WTC11 (cell line): ENCODE data around the gene NYAP1. TPM values are rescaled to one million over a fixed set of nuclear protein-coding genes. Genes with fewer than 3 reads are reported as not detected.

ENCODE experiments used
- ATAC-seq: fragments of 200-7000 bp; cut with Tn5 transposase; 2 replicates; pipeline ENCODE4 v1.10.0; 2021; ENCODE audit warnings: mild to moderate bottlenecking, moderate library complexity
- CTCF ChIA-PET: fragments of 300-600 bp; sonication (Branson Sonifier 250); formaldehyde crosslinking; loops from one replicate; lab custom pipeline; 2021; ENCODE audit warnings: antibody characterized with exemption; lab: Charles Lee
- POLR2A ChIA-PET: fragments of 350-600 bp; sonication (Branson Sonifier 250); formaldehyde crosslinking; loops from one replicate; lab custom pipeline; 2021; ENCODE audit warnings: antibody characterized with exemption; lab: Charles Lee
- DNase-seq: peaks from one replicate; pipeline ENCODE4 v3.0.0; 2021; ENCODE audit warnings: low spot score
- H3K27ac Mint-ChIP-seq: 2 replicates; pipeline ENCODE4 v1.8.0; 2021; ENCODE audit warnings: mixed read lengths
- H3K27me3 Mint-ChIP-seq: 2 replicates; pipeline ENCODE4 v1.8.0; 2021; ENCODE audit warnings: low read depth, mild to moderate bottlenecking, moderate library complexity, mixed read lengths
- H3K36me3 Mint-ChIP-seq: 2 replicates; pipeline ENCODE4 v1.8.0; 2021; ENCODE audit warnings: mixed read lengths
- H3K4me1 Mint-ChIP-seq: 2 replicates; pipeline ENCODE4 v1.8.0; 2022; ENCODE audit warnings: mixed read lengths
- H3K4me3 Mint-ChIP-seq: 2 replicates; pipeline ENCODE4 v1.8.0; 2021; ENCODE audit warnings: mild to moderate bottlenecking, moderate library complexity, mixed read lengths
- H3K9me3 Mint-ChIP-seq: 2 replicates; pipeline ENCODE4 v1.8.0; 2021; ENCODE audit warnings: mixed read lengths
- AFF4 ChIP-seq: sonication (generic); formaldehyde crosslinking; IDR thresholded peaks from 2 replicates; pipeline ENCODE4 v1.8.1; 2023; ENCODE audit warnings: mild to moderate bottlenecking, missing genetic modification reagents, borderline replicate concordance
- CREM ChIP-seq: sonication (generic); formaldehyde crosslinking; IDR thresholded peaks from 2 replicates; pipeline ENCODE4 v1.8.1; 2022; ENCODE audit warnings: mild to moderate bottlenecking, missing genetic modification reagents, moderate library complexity
- ESRRA ChIP-seq: sonication (generic); formaldehyde crosslinking; IDR thresholded peaks from 2 replicates; pipeline ENCODE4 v1.8.1; 2022; ENCODE audit warnings: mild to moderate bottlenecking, missing genetic modification reagents, borderline replicate concordance
- FOXK1 ChIP-seq: sonication (generic); formaldehyde crosslinking; IDR thresholded peaks from 2 replicates; pipeline ENCODE4 v1.8.0; 2022; ENCODE audit warnings: mild to moderate bottlenecking, moderate library complexity, missing genetic modification reagents
- FOXP4 ChIP-seq: sonication (generic); formaldehyde crosslinking; IDR thresholded peaks from 2 replicates; pipeline ENCODE4 v1.8.0; 2022; ENCODE audit warnings: mild to moderate bottlenecking, missing genetic modification reagents
- JUN ChIP-seq: sonication (generic); formaldehyde crosslinking; IDR thresholded peaks from 2 replicates; pipeline ENCODE4 v1.8.0; 2023; ENCODE audit warnings: mild to moderate bottlenecking, missing genetic modification reagents
- MXD4 ChIP-seq: fragments of 250-450 bp; sonication (Bioruptor Pico); IDR thresholded peaks from 2 replicates; pipeline ENCODE4 v1.8.0; 2021; ENCODE audit warnings: mild to moderate bottlenecking, moderate library complexity, borderline replicate concordance
- NFATC4 ChIP-seq: fragments of 250-450 bp; sonication (Bioruptor Pico); IDR thresholded peaks from 2 replicates; pipeline ENCODE4 v1.9.0; 2021; ENCODE audit warnings: mild to moderate bottlenecking
- NR3C1 ChIP-seq: sonication (generic); formaldehyde crosslinking; conservative IDR thresholded peaks from 2 replicates; pipeline ENCODE4 v1.8.1; 2023; ENCODE audit warnings: low read depth, mild to moderate bottlenecking, missing genetic modification reagents
- OVOL2 ChIP-seq: fragments of 250-450 bp; sonication (Bioruptor Pico); IDR thresholded peaks from 2 replicates; pipeline ENCODE4 v1.9.0; 2021; ENCODE audit warnings: mild to moderate bottlenecking, borderline replicate concordance
- PREB ChIP-seq: sonication (generic); formaldehyde crosslinking; IDR thresholded peaks from 2 replicates; pipeline ENCODE4 v1.8.1; 2022; ENCODE audit warnings: mild to moderate bottlenecking, missing genetic modification reagents, moderate library complexity, borderline replicate concordance
- PRRX2 ChIP-seq: fragments of 250-450 bp; sonication (Bioruptor Pico); IDR thresholded peaks from 2 replicates; pipeline ENCODE4 v1.8.0; 2021; ENCODE audit warnings: mild to moderate bottlenecking
- SMAD3 ChIP-seq: sonication (generic); formaldehyde crosslinking; IDR thresholded peaks from 2 replicates; pipeline ENCODE4 v1.8.0; 2022; ENCODE audit warnings: missing genetic modification reagents, mild to moderate bottlenecking, borderline replicate concordance
- TEAD4 ChIP-seq: sonication (generic); formaldehyde crosslinking; IDR thresholded peaks from 2 replicates; pipeline ENCODE4 v1.8.0; 2022; ENCODE audit warnings: mild to moderate bottlenecking, missing genetic modification reagents
- ZNF138 ChIP-seq: sonication (generic); formaldehyde crosslinking; conservative IDR thresholded peaks from 2 replicates; pipeline ENCODE4 v1.8.1; 2022; ENCODE audit warnings: mild to moderate bottlenecking, moderate library complexity, missing genetic modification reagents
- ZNF263 ChIP-seq: sonication (generic); formaldehyde crosslinking; IDR thresholded peaks from 2 replicates; pipeline ENCODE4 v1.8.1; 2022; ENCODE audit warnings: low read depth, mild to moderate bottlenecking, moderate library complexity, missing genetic modification reagents
- ZNF396 ChIP-seq: fragments of 250-450 bp; sonication (Bioruptor Pico); IDR thresholded peaks from 2 replicates; pipeline ENCODE4 v1.8.0; 2021; ENCODE audit warnings: mild to moderate bottlenecking, moderate library complexity, borderline replicate concordance
- total RNA-seq: library from RNA; stranded (reverse); gene quantifications from 3 replicates; pipeline ENCODE4 v1.2.3, GENCODE V29; 2021
- TF ChIP-seq, protein P1 (sequence below): sonication (generic); formaldehyde crosslinking; IDR thresholded peaks from 2 replicates; pipeline ENCODE4 v1.8.1; 2023; ENCODE audit warnings: mild to moderate bottlenecking, missing genetic modification reagents, moderate library complexity
- TF ChIP-seq, protein P2 (sequence below): fragments of 250-450 bp; sonication (Bioruptor Pico); IDR thresholded peaks from 2 replicates; pipeline ENCODE4 v1.9.0; 2021; ENCODE audit warnings: mild to moderate bottlenecking, borderline replicate concordance

Gene NYAP1
- total RNA-seq, 1 experiment from 2014 or later, result 6.7 TPM

GRCh38 chr7:100485471-100485876, 1.7 kb downstream of the NYAP1 start:
- ChIA-PET POLR2A (no interaction called here), CTCF (interaction anchor here (1.1 kb wide), 1 partner anchor 16 kb away, joined by 7 read pairs; no protein-coding TSS in a partner anchor)
- DNase-seq, result no peak
- Mint-ChIP-seq H3K9me3 (no peaks in the 10 kb centered on the region), H3K36me3 (no peaks in the 10 kb centered on the region), H3K4me1 (peaks cover 37% of the 10 kb centered on the region), H3K27ac (no peak overlapping the region), H3K27me3 (no peaks in the 10 kb centered on the region), H3K4me3 (peak overlapping the region; percentile 40)
- no peak for ATAC-seq
- TF ChIP-seq, protein P1, sequence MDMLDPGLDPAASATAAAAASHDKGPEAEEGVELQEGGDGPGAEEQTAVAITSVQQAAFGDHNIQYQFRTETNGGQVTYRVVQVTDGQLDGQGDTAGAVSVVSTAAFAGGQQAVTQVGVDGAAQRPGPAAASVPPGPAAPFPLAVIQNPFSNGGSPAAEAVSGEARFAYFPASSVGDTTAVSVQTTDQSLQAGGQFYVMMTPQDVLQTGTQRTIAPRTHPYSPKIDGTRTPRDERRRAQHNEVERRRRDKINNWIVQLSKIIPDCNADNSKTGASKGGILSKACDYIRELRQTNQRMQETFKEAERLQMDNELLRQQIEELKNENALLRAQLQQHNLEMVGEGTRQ, result peak; percentile 62; the same call in 1 of the 2 replicates
- TF ChIP-seq PRRX2 (CRISPR knock-in tag), result no peak

- no peaks in the 10 kb centered on the region for H3K36me3 Mint-ChIP-seq
- ChIA-PET CTCF (no interaction called here), POLR2A (no interaction called here)
- peak overlapping the region; percentile 38; the same call in 1 of the 2 replicates for H3K4me3 Mint-ChIP-seq
- no peaks in the 10 kb centered on the region for H3K27me3 Mint-ChIP-seq
- DNase-seq (no peak), ATAC-seq (no peak)
- no peaks in the 10 kb centered on the region for H3K9me3 Mint-ChIP-seq
- peak overlapping the region; percentile 34; the same call in 1 of the 2 replicates for H3K27ac Mint-ChIP-seq
- peaks cover 37% of the 10 kb centered on the region for H3K4me1 Mint-ChIP-seq
- TF ChIP-seq NFATC4 (CRISPR knock-in tag) (no peak), JUN (CRISPR knock-in tag) (no peak), SMAD3 (no peak), TEAD4 (CRISPR knock-in tag) (no peak), FOXK1 (CRISPR knock-in tag) (no peak), OVOL2 (CRISPR knock-in tag) (no peak), FOXP4 (CRISPR knock-in tag) (no peak), ZNF263 (CRISPR knock-in tag) (no peak), ZNF138 (no peak), PREB (CRISPR knock-in tag) (no peak), AFF4 (CRISPR knock-in tag) (no peak), PRRX2 (CRISPR knock-in tag) (no peak), CREM (CRISPR knock-in tag) (no peak), ESRRA (CRISPR knock-in tag) (no peak), MXD4 (CRISPR knock-in tag) (no peak), NR3C1 (CRISPR knock-in tag) (no peak), ZNF396 (CRISPR knock-in tag) (no peak)
- TF ChIP-seq, protein P2, sequence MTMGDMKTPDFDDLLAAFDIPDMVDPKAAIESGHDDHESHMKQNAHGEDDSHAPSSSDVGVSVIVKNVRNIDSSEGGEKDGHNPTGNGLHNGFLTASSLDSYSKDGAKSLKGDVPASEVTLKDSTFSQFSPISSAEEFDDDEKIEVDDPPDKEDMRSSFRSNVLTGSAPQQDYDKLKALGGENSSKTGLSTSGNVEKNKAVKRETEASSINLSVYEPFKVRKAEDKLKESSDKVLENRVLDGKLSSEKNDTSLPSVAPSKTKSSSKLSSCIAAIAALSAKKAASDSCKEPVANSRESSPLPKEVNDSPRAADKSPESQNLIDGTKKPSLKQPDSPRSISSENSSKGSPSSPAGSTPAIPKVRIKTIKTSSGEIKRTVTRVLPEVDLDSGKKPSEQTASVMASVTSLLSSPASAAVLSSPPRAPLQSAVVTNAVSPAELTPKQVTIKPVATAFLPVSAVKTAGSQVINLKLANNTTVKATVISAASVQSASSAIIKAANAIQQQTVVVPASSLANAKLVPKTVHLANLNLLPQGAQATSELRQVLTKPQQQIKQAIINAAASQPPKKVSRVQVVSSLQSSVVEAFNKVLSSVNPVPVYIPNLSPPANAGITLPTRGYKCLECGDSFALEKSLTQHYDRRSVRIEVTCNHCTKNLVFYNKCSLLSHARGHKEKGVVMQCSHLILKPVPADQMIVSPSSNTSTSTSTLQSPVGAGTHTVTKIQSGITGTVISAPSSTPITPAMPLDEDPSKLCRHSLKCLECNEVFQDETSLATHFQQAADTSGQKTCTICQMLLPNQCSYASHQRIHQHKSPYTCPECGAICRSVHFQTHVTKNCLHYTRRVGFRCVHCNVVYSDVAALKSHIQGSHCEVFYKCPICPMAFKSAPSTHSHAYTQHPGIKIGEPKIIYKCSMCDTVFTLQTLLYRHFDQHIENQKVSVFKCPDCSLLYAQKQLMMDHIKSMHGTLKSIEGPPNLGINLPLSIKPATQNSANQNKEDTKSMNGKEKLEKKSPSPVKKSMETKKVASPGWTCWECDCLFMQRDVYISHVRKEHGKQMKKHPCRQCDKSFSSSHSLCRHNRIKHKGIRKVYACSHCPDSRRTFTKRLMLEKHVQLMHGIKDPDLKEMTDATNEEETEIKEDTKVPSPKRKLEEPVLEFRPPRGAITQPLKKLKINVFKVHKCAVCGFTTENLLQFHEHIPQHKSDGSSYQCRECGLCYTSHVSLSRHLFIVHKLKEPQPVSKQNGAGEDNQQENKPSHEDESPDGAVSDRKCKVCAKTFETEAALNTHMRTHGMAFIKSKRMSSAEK (CRISPR knock-in tag), result no peak
Observed at GRCh38 chr7:100486111-100486636, 2.4 kb downstream of the NYAP1 start.
